22Rv1 (cell line): ENCODE data around the gene C2CD4D.

Source experiments
- H3K27ac ChIP-seq: fragments of 450-650 bp; 2 replicates; pipeline ENCODE4 v1.5.1; 2017
- CTCF ChIP-seq: fragments of 450-650 bp; IDR thresholded peaks from 2 replicates; pipeline ENCODE4 v1.5.1; 2017; ENCODE audit warnings: mild to moderate bottlenecking
- ZFX ChIP-seq: fragments of 450-650 bp; IDR thresholded peaks from 2 replicates; pipeline ENCODE4 v1.6.1; 2017; ENCODE audit warnings: antibody characterized with exemption, borderline replicate concordance

C2CD4D gene

GRCh38 chr1:151790940-151791651, 48.5 kb downstream of the C2CD4D start:
- peak overlapping the region; percentile 80 for H3K27ac ChIP-seq
- no peak for TF ChIP-seq CTCF
- TF ChIP-seq ZFX, result no peak

- peak within 1 kb of the TSS; percentile 80 for H3K27ac ChIP-seq
- TF ChIP-seq ZFX (no peak), CTCF (peak; percentile 70)
Measured at GRCh38 chr1:151790071-151790939, 49.3 kb downstream of the C2CD4D start, which contains the start of gene TDRKH. Gene TDRKH, minus strand, starts transcription at chr1:151790500. Its CDS starts 7,478 bp downstream, at chr1:151783022.
